ENCODE measurements around the gene SUSD4.

DNA sequence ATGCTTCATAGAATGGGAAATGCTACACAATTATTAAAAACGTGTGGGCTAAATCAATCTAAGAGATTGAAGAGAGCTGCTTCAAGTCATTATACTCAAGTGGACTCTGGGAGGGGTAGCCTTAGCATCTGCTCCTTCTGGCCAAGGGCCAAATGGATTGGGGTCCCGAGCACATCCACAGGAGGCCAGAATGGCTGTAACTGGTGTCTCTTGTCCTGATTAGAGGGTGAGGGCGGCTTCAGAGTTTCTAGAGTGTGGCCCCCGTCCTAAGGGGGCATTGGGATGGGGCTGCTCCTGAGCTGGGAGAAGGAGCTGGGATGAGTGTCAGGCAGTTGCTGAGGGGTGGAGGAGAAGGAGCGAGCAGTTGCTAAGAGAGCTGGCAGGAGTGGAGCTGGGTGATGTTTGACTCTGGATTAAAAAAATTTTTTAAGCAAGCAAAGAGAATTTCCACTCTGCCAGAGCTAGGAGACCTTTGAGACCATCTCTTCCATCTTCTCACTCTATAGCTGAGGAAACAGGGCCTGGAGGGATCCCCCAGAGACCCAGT, 149.6 kb downstream of the SUSD4 start:
- TF ChIP-seq, protein P1, sequence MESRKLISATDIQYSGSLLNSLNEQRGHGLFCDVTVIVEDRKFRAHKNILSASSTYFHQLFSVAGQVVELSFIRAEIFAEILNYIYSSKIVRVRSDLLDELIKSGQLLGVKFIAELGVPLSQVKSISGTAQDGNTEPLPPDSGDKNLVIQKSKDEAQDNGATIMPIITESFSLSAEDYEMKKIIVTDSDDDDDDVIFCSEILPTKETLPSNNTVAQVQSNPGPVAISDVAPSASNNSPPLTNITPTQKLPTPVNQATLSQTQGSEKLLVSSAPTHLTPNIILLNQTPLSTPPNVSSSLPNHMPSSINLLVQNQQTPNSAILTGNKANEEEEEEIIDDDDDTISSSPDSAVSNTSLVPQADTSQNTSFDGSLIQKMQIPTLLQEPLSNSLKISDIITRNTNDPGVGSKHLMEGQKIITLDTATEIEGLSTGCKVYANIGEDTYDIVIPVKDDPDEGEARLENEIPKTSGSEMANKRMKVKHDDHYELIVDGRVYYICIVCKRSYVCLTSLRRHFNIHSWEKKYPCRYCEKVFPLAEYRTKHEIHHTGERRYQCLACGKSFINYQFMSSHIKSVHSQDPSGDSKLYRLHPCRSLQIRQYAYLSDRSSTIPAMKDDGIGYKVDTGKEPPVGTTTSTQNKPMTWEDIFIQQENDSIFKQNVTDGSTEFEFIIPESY (IDR thresholded peaks at IDR 0.05; ENCODE audit: borderline replicate concordance, low read depth), result no peak
- TF ChIP-seq, protein P2, sequence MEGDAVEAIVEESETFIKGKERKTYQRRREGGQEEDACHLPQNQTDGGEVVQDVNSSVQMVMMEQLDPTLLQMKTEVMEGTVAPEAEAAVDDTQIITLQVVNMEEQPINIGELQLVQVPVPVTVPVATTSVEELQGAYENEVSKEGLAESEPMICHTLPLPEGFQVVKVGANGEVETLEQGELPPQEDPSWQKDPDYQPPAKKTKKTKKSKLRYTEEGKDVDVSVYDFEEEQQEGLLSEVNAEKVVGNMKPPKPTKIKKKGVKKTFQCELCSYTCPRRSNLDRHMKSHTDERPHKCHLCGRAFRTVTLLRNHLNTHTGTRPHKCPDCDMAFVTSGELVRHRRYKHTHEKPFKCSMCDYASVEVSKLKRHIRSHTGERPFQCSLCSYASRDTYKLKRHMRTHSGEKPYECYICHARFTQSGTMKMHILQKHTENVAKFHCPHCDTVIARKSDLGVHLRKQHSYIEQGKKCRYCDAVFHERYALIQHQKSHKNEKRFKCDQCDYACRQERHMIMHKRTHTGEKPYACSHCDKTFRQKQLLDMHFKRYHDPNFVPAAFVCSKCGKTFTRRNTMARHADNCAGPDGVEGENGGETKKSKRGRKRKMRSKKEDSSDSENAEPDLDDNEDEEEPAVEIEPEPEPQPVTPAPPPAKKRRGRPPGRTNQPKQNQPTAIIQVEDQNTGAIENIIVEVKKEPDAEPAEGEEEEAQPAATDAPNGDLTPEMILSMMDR (IDR thresholded peaks at IDR 0.05), result no peak
- TF ChIP-seq, protein P3, sequence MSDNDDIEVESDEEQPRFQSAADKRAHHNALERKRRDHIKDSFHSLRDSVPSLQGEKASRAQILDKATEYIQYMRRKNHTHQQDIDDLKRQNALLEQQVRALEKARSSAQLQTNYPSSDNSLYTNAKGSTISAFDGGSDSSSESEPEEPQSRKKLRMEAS (IDR thresholded peaks at IDR 0.05; ENCODE audit: low read depth), result no peak
- TF ChIP-seq SMC3 (IDR thresholded peaks at IDR 0.05; ENCODE audit: low read depth, low read length) (no peak), MXI1 (IDR thresholded peaks at IDR 0.05; ENCODE audit: low read depth, low read length) (no peak), EP300 (IDR thresholded peaks at IDR 0.05; ENCODE audit: borderline replicate concordance in 1 of 2, low read depth in 1 of 2, low read length in 1 of 2) (no peak)

Data from SK-N-SH (cell line).